Thyroid gland (tissue), 4 donors: ENCODE results near the gene COL8A1.
A peak's percentile ranks its signal among the peaks of the same experiment; 100 is the strongest.

ENCODE experiments used
- POLR2A ChIP-seq, 2 donors: fragments of 450-650 bp; IDR thresholded peaks; one replicate each; pipeline ENCODE4 v1.6.1; 2017; ENCODE audit warnings: antibody characterized with exemption in 2 of 2, mild to moderate bottlenecking in 2 of 2, moderate library complexity in 1 of 2
- TF ChIP-seq, protein P1 (sequence below), 6 experiments: fragments of 200-600 bp in 3 of 6; fragments of 450-650 bp in 3 of 6; sonication (generic) in 3 of 6; IDR thresholded peaks; one replicate each; pipeline ENCODE4 v1.5.1; 2016 to 2019; ENCODE audit warnings: antibody characterized with exemption in 6 of 6, mild to moderate bottlenecking in 2 of 6, inconsistent platforms in 1 of 6, moderate library complexity in 1 of 6

DNA sequence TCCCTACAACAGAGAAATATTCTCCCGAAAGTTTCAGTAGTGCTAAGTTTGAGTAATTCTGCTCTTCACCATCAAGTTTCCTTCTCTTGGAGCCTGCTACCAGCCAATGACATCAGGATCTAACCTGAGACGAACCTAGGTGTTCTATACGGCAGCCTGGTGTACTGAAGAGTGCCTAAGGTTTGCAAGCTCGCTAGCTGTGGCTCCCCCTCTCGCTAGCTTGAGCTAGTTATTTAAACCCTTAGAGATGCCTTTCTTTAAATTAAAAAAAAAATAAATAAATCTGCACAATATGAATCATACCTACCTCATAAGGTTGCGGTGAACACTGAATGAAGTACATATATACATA lies 1.4 kb upstream of the COL8A1 start:
- TF ChIP-seq POLR2A (IDR thresholded peaks at IDR 0.05), result no peak
- TF ChIP-seq, protein P1, sequence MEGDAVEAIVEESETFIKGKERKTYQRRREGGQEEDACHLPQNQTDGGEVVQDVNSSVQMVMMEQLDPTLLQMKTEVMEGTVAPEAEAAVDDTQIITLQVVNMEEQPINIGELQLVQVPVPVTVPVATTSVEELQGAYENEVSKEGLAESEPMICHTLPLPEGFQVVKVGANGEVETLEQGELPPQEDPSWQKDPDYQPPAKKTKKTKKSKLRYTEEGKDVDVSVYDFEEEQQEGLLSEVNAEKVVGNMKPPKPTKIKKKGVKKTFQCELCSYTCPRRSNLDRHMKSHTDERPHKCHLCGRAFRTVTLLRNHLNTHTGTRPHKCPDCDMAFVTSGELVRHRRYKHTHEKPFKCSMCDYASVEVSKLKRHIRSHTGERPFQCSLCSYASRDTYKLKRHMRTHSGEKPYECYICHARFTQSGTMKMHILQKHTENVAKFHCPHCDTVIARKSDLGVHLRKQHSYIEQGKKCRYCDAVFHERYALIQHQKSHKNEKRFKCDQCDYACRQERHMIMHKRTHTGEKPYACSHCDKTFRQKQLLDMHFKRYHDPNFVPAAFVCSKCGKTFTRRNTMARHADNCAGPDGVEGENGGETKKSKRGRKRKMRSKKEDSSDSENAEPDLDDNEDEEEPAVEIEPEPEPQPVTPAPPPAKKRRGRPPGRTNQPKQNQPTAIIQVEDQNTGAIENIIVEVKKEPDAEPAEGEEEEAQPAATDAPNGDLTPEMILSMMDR (IDR thresholded peaks at IDR 0.05), result peak in 1 of 6 experiments; percentile 5
